Esophagus muscularis mucosa (tissue), 3 donors: ENCODE results near the gene RETN.

Source experiments
- CTCF ChIP-seq, 3 experiments: fragments of 200-600 bp in 2 of 3; fragments of 450-650 bp in 1 of 3; sonication (generic) in 2 of 3; IDR thresholded peaks; one replicate each; pipeline ENCODE4 v1.5.1; 2017 to 2019; ENCODE audit warnings: antibody characterized with exemption in 3 of 3, mild to moderate bottlenecking in 2 of 3, moderate library complexity in 1 of 3
- POLR2A ChIP-seq: fragments of 450-650 bp; IDR thresholded peaks from one replicate; pipeline ENCODE4 v1.6.1; 2017; ENCODE audit warnings: antibody characterized with exemption, moderate library complexity, mild to moderate bottlenecking, low read depth
- POLR2AphosphoS5 ChIP-seq, 2 donors: sonication (generic); formaldehyde crosslinking; IDR thresholded peaks; one replicate each; pipeline ENCODE4 v1.6.1; 2017; ENCODE audit warnings: antibody characterized with exemption in 2 of 2

- TF ChIP-seq CTCF (IDR thresholded peaks at IDR 0.05): no peak
- TF ChIP-seq POLR2A: no peak
- no peak for TF ChIP-seq POLR2AphosphoS5 (IDR thresholded peaks at IDR 0.05)
Observed at GRCh38 chr19:7679771-7680605, 11.1 kb downstream of the RETN start.
